ENCODE measurements around the gene PTPRZ1. TPM values are rescaled to one million over a fixed set of nuclear protein-coding genes. Genes with fewer than 3 reads are reported as not detected.

Gene PTPRZ1
- total RNA-seq, 5 donors from 2014 or later (not counting 1 experiment from before 2014, with no cell fraction given) = 0.19 to 0.23 TPM; not detected in 3

GRCh38 chr7:121994625-121995410 lies 121.9 kb downstream of the PTPRZ1 start:
- H3K4me3 ChIP-seq (ENCODE audit: control insufficient read depth in 1 of 2, extremely low read depth in 1 of 2, low read length in 1 of 2) = no peak overlapping the region
- 14% methylated on average over 1 of the region's 5 CpGs for WGBS (ENCODE audit: insufficient coverage)
- ATAC-seq (replicated peaks in 1 of 4) (peak in 1 of 4 experiments; percentile 43), DNase-seq (peak in 20 of 35 experiments; percentile 0 to 32 (median 7))
- CTCF ChIA-PET = interaction anchor here (0.6 to 1.9 kb wide), 6 partner anchors 9 to 1044 kb away, joined by 3 to 12 read pairs (median 3); partner anchors contain the start of gene ING3 (in 1 of the 2)
- no peaks in the 10 kb centered on the region for H3K4me1 Mint-ChIP-seq
- H3K27me3 ChIP-seq (replicated peaks in 1 of 2; ENCODE audit: control insufficient read depth in 2 of 2, extremely low read depth in 1 of 2, insufficient read depth in 2 of 2, low read length in 1 of 2) = no peaks in the 10 kb centered on the region
- no peaks in the 10 kb centered on the region for H3K9me3 ChIP-seq
- POLR2A ChIA-PET = no interaction called here
- H3K36me3 Mint-ChIP-seq = no peaks in the 10 kb centered on the region
- no peak overlapping the region for H3K4me3 Mint-ChIP-seq
- H3K9me3 Mint-ChIP-seq = no peaks in the 10 kb centered on the region
- H3K4me1 ChIP-seq (ENCODE audit: control insufficient read depth in 1 of 2, extremely low read depth in 1 of 2, insufficient read depth in 2 of 2, low read length in 2 of 2) = no peaks in the 10 kb centered on the region
- H3K27me3 Mint-ChIP-seq = no peaks in the 10 kb centered on the region
- H3K27ac ChIP-seq (ENCODE audit: low read length) = no peak overlapping the region
- H3K27ac Mint-ChIP-seq = no peak overlapping the region
- no peaks in the 10 kb centered on the region for H3K36me3 ChIP-seq (ENCODE audit: control insufficient read depth in 2 of 2, extremely low read depth in 1 of 2, insufficient read depth in 1 of 2, low read length in 1 of 2)

- no peak for DNase-seq
- H3K9me3 Mint-ChIP-seq = peaks cover 0 to 5% (median 0%) of the 10 kb centered on the region in 3 donors
- POLR2A ChIA-PET = no interaction called here
- Histone ChIP-seq H3K27me3 (replicated peaks in 1 of 2; ENCODE audit: control insufficient read depth in 2 of 2, extremely low read depth in 1 of 2, insufficient read depth in 2 of 2, low read length in 1 of 2) (no peaks in the 10 kb centered on the region), H3K4me1 (ENCODE audit: control insufficient read depth in 1 of 2, extremely low read depth in 1 of 2, insufficient read depth in 2 of 2, low read length in 2 of 2) (no peaks in the 10 kb centered on the region), H3K4me3 (ENCODE audit: control insufficient read depth in 1 of 2, extremely low read depth in 1 of 2, low read length in 1 of 2) (no peak overlapping the region), H3K27ac (ENCODE audit: low read length) (no peak overlapping the region), H3K36me3 (ENCODE audit: control insufficient read depth in 2 of 2, extremely low read depth in 1 of 2, insufficient read depth in 1 of 2, low read length in 1 of 2) (no peaks in the 10 kb centered on the region), H3K9me3 (no peaks in the 10 kb centered on the region)
- no peaks in the 10 kb centered on the region for H3K36me3 Mint-ChIP-seq
- 22% methylated on average over 1 of the region's 2 CpGs for WGBS (ENCODE audit: insufficient coverage)
- H3K27me3 Mint-ChIP-seq = no peaks in the 10 kb centered on the region
- ATAC-seq (replicated peaks in 1 of 4) = no peak
- CTCF ChIA-PET = interaction anchor here in 1 of 2 donors (0.6 kb wide), 1 partner anchor 39 kb away, joined by 4 read pairs; no protein-coding TSS in a partner anchor
- no peak overlapping the region for H3K4me3 Mint-ChIP-seq
- no peak overlapping the region for H3K27ac Mint-ChIP-seq
- H3K4me1 Mint-ChIP-seq = no peaks in the 10 kb centered on the region
Measured at GRCh38 chr7:122006687-122007086, 133.7 kb downstream of the PTPRZ1 start.

GRCh38 chr7:122010116-122010515 lies 137.2 kb downstream of the PTPRZ1 start:
- H3K4me3 Mint-ChIP-seq = no peak overlapping the region
- no peaks in the 10 kb centered on the region for H3K4me1 Mint-ChIP-seq
- CTCF ChIA-PET = no interaction called here
- WGBS (ENCODE audit: insufficient coverage) = no CpG with 5 or more reads among the region's 7 CpGs
- H3K27ac ChIP-seq (ENCODE audit: low read length) = no peak overlapping the region
- DNase-seq (no peak), ATAC-seq (replicated peaks in 1 of 4) (no peak)
- no peaks in the 10 kb centered on the region for H3K27me3 Mint-ChIP-seq
- H3K9me3 Mint-ChIP-seq = peaks cover 0 to 5% (median 0%) of the 10 kb centered on the region in 3 donors
- H3K4me3 ChIP-seq (ENCODE audit: control insufficient read depth in 1 of 2, extremely low read depth in 1 of 2, low read length in 1 of 2) = no peak overlapping the region
- POLR2A ChIA-PET = interaction anchor here in 1 of 2 donors (0.6 kb wide), 1 partner anchor 818 kb away, joined by 3 read pairs; no protein-coding TSS in a partner anchor
- no peaks in the 10 kb centered on the region for H3K36me3 ChIP-seq (ENCODE audit: control insufficient read depth in 2 of 2, extremely low read depth in 1 of 2, insufficient read depth in 1 of 2, low read length in 1 of 2)
- no peaks in the 10 kb centered on the region for H3K9me3 ChIP-seq
- H3K27me3 ChIP-seq (replicated peaks in 1 of 2; ENCODE audit: control insufficient read depth in 2 of 2, extremely low read depth in 1 of 2, insufficient read depth in 2 of 2, low read length in 1 of 2) = no peaks in the 10 kb centered on the region
- H3K36me3 Mint-ChIP-seq = no peaks in the 10 kb centered on the region
- no peak overlapping the region for H3K27ac Mint-ChIP-seq
- no peaks in the 10 kb centered on the region for H3K4me1 ChIP-seq (ENCODE audit: control insufficient read depth in 1 of 2, extremely low read depth in 1 of 2, insufficient read depth in 2 of 2, low read length in 2 of 2)

- Histone ChIP-seq H3K36me3 (ENCODE audit: control insufficient read depth in 2 of 2, extremely low read depth in 1 of 2, insufficient read depth in 1 of 2, low read length in 1 of 2) (no peaks in the 10 kb centered on the region), H3K9me3 (no peaks in the 10 kb centered on the region), H3K27me3 (replicated peaks in 1 of 2; ENCODE audit: control insufficient read depth in 2 of 2, extremely low read depth in 1 of 2, insufficient read depth in 2 of 2, low read length in 1 of 2) (no peaks in the 10 kb centered on the region), H3K4me1 (ENCODE audit: control insufficient read depth in 1 of 2, extremely low read depth in 1 of 2, insufficient read depth in 2 of 2, low read length in 2 of 2) (no peaks in the 10 kb centered on the region), H3K27ac (ENCODE audit: low read length) (no peak overlapping the region), H3K4me3 (ENCODE audit: control insufficient read depth in 1 of 2, extremely low read depth in 1 of 2, low read length in 1 of 2) (no peak overlapping the region)
- 0% methylated on average over 1 of the region's 2 CpGs for WGBS (ENCODE audit: insufficient coverage)
- Mint-ChIP-seq H3K36me3 (no peaks in the 10 kb centered on the region), H3K4me1 (no peaks in the 10 kb centered on the region), H3K9me3 (peaks cover 0 to 5% (median 0%) of the 10 kb centered on the region in 3 donors), H3K27ac (no peak overlapping the region), H3K4me3 (no peak overlapping the region), H3K27me3 (no peaks in the 10 kb centered on the region)
- POLR2A ChIA-PET = no interaction called here
- ATAC-seq (replicated peaks in 1 of 4) = no peak
- DNase-seq = no peak
- CTCF ChIA-PET = no interaction called here
Measured at GRCh38 chr7:122013065-122013464, 140.1 kb downstream of the PTPRZ1 start.

GRCh38 chr7:122013630-122014029 lies 140.7 kb downstream of the PTPRZ1 start:
- ChIA-PET CTCF (no interaction called here), POLR2A (no interaction called here)
- no CpG with 5 or more reads among the region's 3 CpGs for WGBS (ENCODE audit: insufficient coverage)
- no peak for DNase-seq
- Mint-ChIP-seq H3K4me3 (no peak overlapping the region), H3K4me1 (no peaks in the 10 kb centered on the region), H3K27ac (no peak overlapping the region), H3K27me3 (no peaks in the 10 kb centered on the region), H3K36me3 (no peaks in the 10 kb centered on the region), H3K9me3 (peaks cover 0 to 5% (median 0%) of the 10 kb centered on the region in 3 donors)
- Histone ChIP-seq H3K27ac (ENCODE audit: low read length) (no peak overlapping the region), H3K27me3 (replicated peaks in 1 of 2; ENCODE audit: control insufficient read depth in 2 of 2, extremely low read depth in 1 of 2, insufficient read depth in 2 of 2, low read length in 1 of 2) (no peaks in the 10 kb centered on the region), H3K36me3 (ENCODE audit: control insufficient read depth in 2 of 2, extremely low read depth in 1 of 2, insufficient read depth in 1 of 2, low read length in 1 of 2) (no peaks in the 10 kb centered on the region), H3K4me3 (ENCODE audit: control insufficient read depth in 1 of 2, extremely low read depth in 1 of 2, low read length in 1 of 2) (no peak overlapping the region), H3K4me1 (ENCODE audit: control insufficient read depth in 1 of 2, extremely low read depth in 1 of 2, insufficient read depth in 2 of 2, low read length in 2 of 2) (no peaks in the 10 kb centered on the region), H3K9me3 (no peaks in the 10 kb centered on the region)
- no peak for ATAC-seq (replicated peaks in 1 of 4)

GRCh38 chr7:122014697-122015096 lies 141.7 kb downstream of the PTPRZ1 start:
- POLR2A ChIA-PET = no interaction called here
- Mint-ChIP-seq H3K27ac (no peak overlapping the region), H3K9me3 (peaks cover 0 to 5% (median 0%) of the 10 kb centered on the region in 3 donors), H3K4me1 (no peaks in the 10 kb centered on the region), H3K36me3 (no peaks in the 10 kb centered on the region), H3K4me3 (no peak overlapping the region), H3K27me3 (no peaks in the 10 kb centered on the region)
- no CpG with 5 or more reads among the region's 1 CpG for WGBS (ENCODE audit: insufficient coverage)
- CTCF ChIA-PET = no interaction called here
- Histone ChIP-seq H3K27me3 (replicated peaks in 1 of 2; ENCODE audit: control insufficient read depth in 2 of 2, extremely low read depth in 1 of 2, insufficient read depth in 2 of 2, low read length in 1 of 2) (no peaks in the 10 kb centered on the region), H3K36me3 (ENCODE audit: control insufficient read depth in 2 of 2, extremely low read depth in 1 of 2, insufficient read depth in 1 of 2, low read length in 1 of 2) (no peaks in the 10 kb centered on the region), H3K4me1 (ENCODE audit: control insufficient read depth in 1 of 2, extremely low read depth in 1 of 2, insufficient read depth in 2 of 2, low read length in 2 of 2) (no peaks in the 10 kb centered on the region), H3K4me3 (ENCODE audit: control insufficient read depth in 1 of 2, extremely low read depth in 1 of 2, low read length in 1 of 2) (no peak overlapping the region), H3K27ac (ENCODE audit: low read length) (no peak overlapping the region), H3K9me3 (no peaks in the 10 kb centered on the region)
- DNase-seq = no peak
- ATAC-seq (replicated peaks in 1 of 4) = no peak
